ENCODE data around the gene CAMK2A. TPM values are rescaled to one million over a fixed set of nuclear protein-coding genes. Genes with fewer than 3 reads are reported as not detected.

Gene CAMK2A
- total RNA-seq, 4 donors from 2014 or later = not detected

DNA sequence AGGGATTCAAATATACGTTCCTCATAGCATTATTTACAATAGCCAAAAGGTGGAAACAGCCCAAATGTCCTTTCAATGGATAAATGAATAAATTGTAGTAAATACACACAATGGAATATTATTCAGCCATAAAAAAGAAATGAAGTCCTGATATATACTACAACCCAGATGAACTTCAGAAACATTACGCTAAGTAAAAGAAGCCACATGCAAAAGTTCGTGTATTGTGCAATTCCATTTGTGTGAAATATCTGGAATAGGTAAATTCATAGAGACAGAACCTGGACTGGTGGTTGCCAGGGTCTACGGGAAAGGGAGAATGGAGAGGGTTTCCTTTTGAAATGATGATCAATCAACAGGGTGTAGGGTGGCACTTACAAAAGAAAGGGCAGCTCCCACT, 25.7 kb upstream of the CAMK2A start:
- TF ChIP-seq, protein P1, sequence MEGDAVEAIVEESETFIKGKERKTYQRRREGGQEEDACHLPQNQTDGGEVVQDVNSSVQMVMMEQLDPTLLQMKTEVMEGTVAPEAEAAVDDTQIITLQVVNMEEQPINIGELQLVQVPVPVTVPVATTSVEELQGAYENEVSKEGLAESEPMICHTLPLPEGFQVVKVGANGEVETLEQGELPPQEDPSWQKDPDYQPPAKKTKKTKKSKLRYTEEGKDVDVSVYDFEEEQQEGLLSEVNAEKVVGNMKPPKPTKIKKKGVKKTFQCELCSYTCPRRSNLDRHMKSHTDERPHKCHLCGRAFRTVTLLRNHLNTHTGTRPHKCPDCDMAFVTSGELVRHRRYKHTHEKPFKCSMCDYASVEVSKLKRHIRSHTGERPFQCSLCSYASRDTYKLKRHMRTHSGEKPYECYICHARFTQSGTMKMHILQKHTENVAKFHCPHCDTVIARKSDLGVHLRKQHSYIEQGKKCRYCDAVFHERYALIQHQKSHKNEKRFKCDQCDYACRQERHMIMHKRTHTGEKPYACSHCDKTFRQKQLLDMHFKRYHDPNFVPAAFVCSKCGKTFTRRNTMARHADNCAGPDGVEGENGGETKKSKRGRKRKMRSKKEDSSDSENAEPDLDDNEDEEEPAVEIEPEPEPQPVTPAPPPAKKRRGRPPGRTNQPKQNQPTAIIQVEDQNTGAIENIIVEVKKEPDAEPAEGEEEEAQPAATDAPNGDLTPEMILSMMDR (IDR thresholded peaks at IDR 0.05; ENCODE audit: low read depth) = no peak

DNA sequence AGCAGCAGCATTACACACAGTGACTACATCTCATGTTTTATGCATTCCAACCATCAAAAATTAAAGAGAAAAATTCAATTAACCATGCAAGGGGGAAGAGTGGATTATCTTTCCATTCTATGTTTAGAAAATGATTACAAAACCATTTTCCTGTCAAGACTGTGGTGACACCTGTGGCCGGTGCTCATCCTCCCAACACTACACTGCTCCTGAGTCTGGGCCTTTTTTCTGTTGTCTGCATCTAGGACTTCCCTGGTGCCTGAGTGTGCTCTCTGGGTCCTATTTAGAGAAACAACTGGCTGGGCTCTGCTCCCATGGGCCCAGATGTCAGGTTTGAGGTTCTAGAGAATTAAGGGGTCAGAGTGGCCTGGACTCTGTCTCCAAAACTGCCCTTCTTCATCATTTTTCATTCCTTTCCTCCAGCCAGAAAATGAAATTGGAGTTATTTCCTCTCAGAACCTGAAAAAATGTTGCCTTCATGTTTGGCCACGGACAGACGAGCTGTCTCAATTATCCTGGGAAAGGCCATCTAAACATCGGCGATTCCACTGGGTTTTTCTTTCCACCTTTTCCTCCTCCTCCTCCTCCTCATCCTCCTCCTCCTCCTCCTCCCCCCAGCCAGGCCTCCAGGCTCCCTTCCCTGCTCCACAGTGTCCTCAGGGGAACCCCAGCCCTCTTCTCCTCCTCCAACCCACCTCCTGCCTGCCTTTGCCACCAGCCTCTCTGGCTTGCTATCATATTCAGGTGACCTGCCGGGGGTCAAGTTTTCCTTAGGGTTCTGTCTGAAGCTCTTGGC, 24.5 kb upstream of the CAMK2A start:
- TF ChIP-seq, protein P1 (IDR thresholded peaks at IDR 0.05; ENCODE audit: low read depth) = no peak

DNA sequence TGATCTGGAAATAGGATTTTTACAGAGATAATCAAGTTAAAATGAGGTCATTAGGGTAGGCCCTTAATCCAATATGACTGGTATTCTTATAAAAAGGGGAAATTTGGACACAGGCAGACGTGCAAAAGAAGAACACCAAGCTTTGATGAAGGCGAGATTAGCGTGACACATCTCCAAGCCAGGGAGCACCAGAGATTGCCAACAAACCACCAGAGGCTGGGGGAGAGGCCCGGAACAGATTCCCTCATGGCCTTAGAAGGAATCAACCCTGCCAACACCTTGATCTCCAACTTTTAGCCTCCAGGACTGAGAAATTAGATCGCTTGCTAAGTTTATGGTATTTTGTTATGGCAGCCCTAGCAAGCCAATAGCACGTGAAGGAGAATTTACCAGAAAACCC, 23.9 kb upstream of the CAMK2A start:
- TF ChIP-seq, protein P1 (IDR thresholded peaks at IDR 0.05; ENCODE audit: low read depth) = no peak

DNA sequence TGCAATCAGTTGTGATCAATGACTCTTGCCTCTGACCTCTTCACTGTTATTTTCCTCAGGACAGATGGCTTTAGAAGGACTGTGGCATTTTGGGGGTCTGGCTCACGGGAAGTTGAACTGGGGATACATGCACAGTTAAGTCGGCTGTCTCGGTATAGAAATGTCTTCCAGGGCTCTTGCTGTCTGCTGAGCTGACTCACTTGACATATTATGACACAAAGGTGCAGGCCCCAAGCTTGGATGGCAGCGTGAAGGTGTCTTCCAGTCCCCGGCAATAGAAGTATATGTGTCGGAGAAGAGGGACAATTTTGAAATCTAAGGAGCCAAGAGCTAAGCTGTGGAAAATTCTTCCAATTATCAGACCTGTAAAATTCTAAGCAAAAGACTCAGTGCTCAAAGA, 22.9 kb upstream of the CAMK2A start:
- TF ChIP-seq, protein P1 (IDR thresholded peaks at IDR 0.05; ENCODE audit: low read depth) = no peak

DNA sequence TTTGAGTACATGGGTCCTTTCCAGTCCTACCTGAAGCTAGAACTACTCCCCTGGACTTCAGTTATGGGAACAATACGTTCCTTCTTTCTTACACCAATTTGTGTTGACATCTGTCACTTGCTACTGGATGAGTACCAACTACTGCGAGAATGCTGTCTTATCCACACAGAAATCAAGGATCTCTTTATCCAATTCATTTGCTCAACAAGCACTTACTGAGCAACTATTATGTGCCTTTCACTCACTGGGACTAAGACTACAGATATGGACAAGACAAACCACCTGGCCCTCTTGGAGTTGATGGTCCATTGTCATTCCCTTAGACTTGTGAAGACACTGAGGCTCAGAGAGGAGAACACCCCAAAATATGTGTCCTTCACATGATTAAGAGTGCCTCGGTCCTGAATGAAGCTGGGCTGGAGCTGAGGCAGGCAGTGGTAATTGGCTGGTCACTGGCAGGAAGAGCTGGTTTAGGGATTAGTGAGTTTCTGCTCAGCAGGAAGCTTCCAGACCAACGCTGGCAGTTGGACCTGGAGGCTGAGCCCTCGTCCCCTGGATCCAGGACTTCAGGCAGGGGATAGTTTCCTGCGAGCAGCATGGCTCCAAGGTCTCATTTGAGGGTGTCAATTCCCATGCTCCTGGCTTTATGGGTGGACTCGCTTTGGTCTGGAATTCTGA, 21.6 kb upstream of the CAMK2A start:
- TF ChIP-seq, protein P1 (IDR thresholded peaks at IDR 0.05; ENCODE audit: low read depth) = no peak

DNA sequence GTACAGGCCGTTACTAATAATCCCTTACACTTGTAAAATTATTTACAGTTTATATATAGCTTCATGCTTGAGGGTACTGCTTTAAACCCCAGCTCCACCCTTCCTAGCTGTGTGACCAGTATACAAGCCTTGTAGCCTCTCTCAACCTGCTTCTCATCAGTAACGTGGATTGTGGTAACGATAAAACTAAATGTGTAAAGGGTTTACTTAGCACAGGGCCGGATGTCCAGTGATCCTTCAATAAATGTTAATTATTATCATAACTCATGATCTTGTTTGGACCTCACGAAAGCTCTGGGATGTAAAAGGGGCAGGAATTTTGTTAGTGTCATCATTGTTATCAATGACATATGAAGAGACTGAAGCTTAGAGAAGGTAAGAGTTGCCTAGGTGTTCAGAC, 20.7 kb upstream of the CAMK2A start:
- TF ChIP-seq, protein P1 (IDR thresholded peaks at IDR 0.05; ENCODE audit: low read depth) = no peak

DNA sequence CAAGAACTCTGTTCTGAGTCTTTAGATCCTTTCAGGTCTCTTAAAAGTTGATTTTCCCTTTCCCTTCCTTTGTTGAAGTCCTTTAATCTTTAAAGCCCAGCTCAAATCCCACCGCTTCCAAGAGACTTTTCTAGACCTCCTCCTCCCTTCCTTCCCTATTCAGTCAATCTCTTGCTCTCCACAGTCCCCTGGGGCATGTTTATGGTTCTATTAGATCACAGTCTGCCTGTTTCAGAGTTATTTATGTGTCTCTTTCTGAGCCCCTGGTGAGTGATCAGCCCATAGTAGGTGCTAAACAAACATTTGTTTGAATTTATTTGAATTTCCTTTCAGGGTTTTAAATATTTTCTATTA, 20.3 kb upstream of the CAMK2A start:
- TF ChIP-seq, protein P1 (IDR thresholded peaks at IDR 0.05; ENCODE audit: low read depth) = no peak

Data from subcutaneous adipose tissue (tissue), 4 donors.